IMR-90 (cell line): Measurements from ENCODE around the gene USP31. TPM values are rescaled to one million over a fixed set of nuclear protein-coding genes. Genes with fewer than 3 reads are reported as not detected.

Source experiments
- ATAC-seq: fragments of 200-7000 bp; cut with Tn5 transposase; 2 replicates; pipeline ENCODE4 v1.9.1; 2020; ENCODE audit warnings: low read depth, mild to moderate bottlenecking, moderate library complexity
- BruUV-seq: library from RNA; stranded (reverse); fragments of 400-500 nt; replicated peaks from 2 replicates; lab custom pipeline; 2021; lab: Mats Ljungman, UMichigan
- CTCF ChIA-PET: fragments of 300-600 bp; formaldehyde crosslinking; extraction: SDS; loops from one replicate; lab custom pipeline; 2021; ENCODE audit warnings: antibody characterized with exemption; lab: Yijun Ruan, JAX
- POLR2A ChIA-PET: fragments of 300-600 bp; sonication (Branson Sonifier 250); formaldehyde crosslinking; loops from one replicate; lab custom pipeline; 2022; ENCODE audit warnings: antibody characterized with exemption; ENCODE audit not compliant: unreplicated experiment; lab: Charles Lee
- DNase-seq: peaks from one replicate; pipeline ENCODE4 v3.0.0; 2013
- H2AFZ ChIP-seq: replicated peaks from 2 replicates; pipeline ENCODE3; 2013; ENCODE audit warnings: low read length, mild to moderate bottlenecking; ENCODE audit not compliant: poor library complexity
- H2AK5ac ChIP-seq: 2 replicates; pipeline ENCODE4 v1.6.1; 2013; ENCODE audit warnings: low read depth, low read length, inconsistent platforms
- H2AK9ac ChIP-seq: replicated peaks from 2 replicates; pipeline ENCODE3; 2013; ENCODE audit warnings: mild to moderate bottlenecking, low read depth, low read length, moderate library complexity; ENCODE audit not compliant: poor library complexity
- H2BK120ac ChIP-seq: 2 replicates; pipeline ENCODE4 v1.6.1; 2013; ENCODE audit warnings: low read depth, low read length, inconsistent platforms
- H2BK15ac ChIP-seq: 3 replicates; pipeline ENCODE4 v1.6.1; 2013; ENCODE audit warnings: low read depth, low read length, inconsistent platforms
- H2BK20ac ChIP-seq: 2 replicates; pipeline ENCODE4 v1.6.1; 2013; ENCODE audit warnings: low read depth, mild to moderate bottlenecking, inconsistent platforms, low read length, moderate library complexity
- H2BK5ac ChIP-seq: 2 replicates; pipeline ENCODE4 v1.6.1; 2013; ENCODE audit warnings: mild to moderate bottlenecking, low read depth, low read length, inconsistent platforms; ENCODE audit not compliant: poor library complexity, severe bottlenecking
- H3K14ac ChIP-seq: replicated peaks from 2 replicates; pipeline ENCODE4 v1.6.1; 2013; ENCODE audit warnings: low read depth, low read length, inconsistent platforms
- H3K18ac ChIP-seq: 2 replicates; pipeline ENCODE4 v1.6.1; 2013; ENCODE audit warnings: low read depth, low read length, control low read depth
- H3K23ac ChIP-seq: 2 replicates; pipeline ENCODE4 v1.6.1; 2013; ENCODE audit warnings: low read depth, low read length, inconsistent platforms
- H3K27ac ChIP-seq: 2 replicates; pipeline ENCODE4 v1.5.1; 2013; ENCODE audit warnings: mild to moderate bottlenecking, control low read depth, low read length; ENCODE audit not compliant: insufficient read depth
- H3K27me3 ChIP-seq: 2 replicates; pipeline ENCODE4 v1.6.1; 2013; ENCODE audit warnings: low read length; ENCODE audit not compliant: control insufficient read depth, insufficient read depth
- H3K36me3 ChIP-seq: 2 replicates; pipeline ENCODE4 v1.6.1; 2013; ENCODE audit warnings: low read length, mixed read lengths; ENCODE audit not compliant: control insufficient read depth, insufficient read depth
- H3K4ac ChIP-seq: 2 replicates; pipeline ENCODE4 v1.6.1; 2013; ENCODE audit warnings: low read depth, low read length, inconsistent platforms
- H3K4me1 ChIP-seq: 2 replicates; pipeline ENCODE4 v1.6.1; 2013; ENCODE audit warnings: low read length, mixed read lengths; ENCODE audit not compliant: control insufficient read depth, insufficient read depth
- H3K4me2 ChIP-seq: 2 replicates; pipeline ENCODE4 v1.6.1; 2013; ENCODE audit warnings: low read depth, mild to moderate bottlenecking, control low read depth, low read length, moderate library complexity
- H3K4me3 ChIP-seq: 2 replicates; pipeline ENCODE4 v1.5.1; 2013; ENCODE audit warnings: low read depth, mild to moderate bottlenecking, control low read depth, low read length, moderate library complexity; ENCODE audit not compliant: insufficient read depth
- H3K56ac ChIP-seq: 2 replicates; pipeline ENCODE4 v1.6.1; 2013; ENCODE audit warnings: low read length, inconsistent platforms; ENCODE audit not compliant: insufficient read depth; ENCODE audit errors: extremely low read depth
- H3K79me1 ChIP-seq, 2 experiments: 2 replicates each; pipeline ENCODE4 v1.6.1; 2013; ENCODE audit warnings: low read length in 2 of 2, inconsistent platforms in 1 of 2, low read depth in 1 of 2
- H3K9ac ChIP-seq: 2 replicates; pipeline ENCODE4 v1.6.1; 2013; ENCODE audit warnings: low read depth, low read length, control low read depth
- H3K9me1 ChIP-seq: 2 replicates; pipeline ENCODE4 v1.6.1; 2013; ENCODE audit warnings: low read length, inconsistent platforms; ENCODE audit not compliant: insufficient read depth
- H3K9me3 ChIP-seq: 2 replicates; pipeline ENCODE4 v1.6.1; 2013; ENCODE audit warnings: low read length; ENCODE audit not compliant: control insufficient read depth, insufficient read depth
- H4K20me1 ChIP-seq: 2 replicates; pipeline ENCODE4 v1.6.1; 2013; ENCODE audit warnings: low read length, inconsistent platforms; ENCODE audit not compliant: insufficient read depth
- H4K5ac ChIP-seq: 2 replicates; pipeline ENCODE4 v1.6.1; 2013; ENCODE audit warnings: mild to moderate bottlenecking, low read depth, low read length, control low read depth
- H4K8ac ChIP-seq, 2 experiments: 2 replicates each; pipeline ENCODE4 v1.6.1; 2013; ENCODE audit warnings: low read depth in 2 of 2, low read length in 2 of 2, control low read depth in 1 of 2, inconsistent platforms in 1 of 2
- H4K91ac ChIP-seq: 2 replicates; pipeline ENCODE4 v1.6.1; 2013; ENCODE audit warnings: low read depth, low read length, inconsistent platforms; ENCODE audit not compliant: insufficient read depth
- CEBPB ChIP-seq: IDR thresholded peaks from 2 replicates; pipeline ENCODE4 v1.6.1; 2012; ENCODE audit warnings: low read depth, low read length, improper control_type of control experiment
- CTCF ChIP-seq: conservative IDR thresholded peaks from 2 replicates; pipeline ENCODE4 v1.5.1; 2012; ENCODE audit warnings: mild to moderate bottlenecking, low read depth, low read length, improper control_type of control experiment
- FOS ChIP-seq: fragments of 150-350 bp; IDR thresholded peaks from 2 replicates; pipeline ENCODE4 v1.6.1; 2016; ENCODE audit warnings: low read depth, low read length
- NFE2L2 ChIP-seq: fragments of 150-350 bp; IDR thresholded peaks from 2 replicates; pipeline ENCODE4 v1.6.1; 2016; ENCODE audit warnings: low read depth, mild to moderate bottlenecking, low read length
- POLR2A ChIP-seq: IDR thresholded peaks from 2 replicates; pipeline ENCODE4 v1.6.1; 2012; ENCODE audit warnings: mild to moderate bottlenecking, low read depth, low read length
- RAD21 ChIP-seq: IDR thresholded peaks from 2 replicates; pipeline ENCODE4 v1.6.1; 2012; ENCODE audit warnings: low read length, improper control_type of control experiment
- RCOR1 ChIP-seq: IDR thresholded peaks from 2 replicates; pipeline ENCODE4 v1.6.1; 2012; ENCODE audit warnings: mild to moderate bottlenecking, low read length, improper control_type of control experiment; ENCODE audit not compliant: insufficient replicate concordance
- SMC3 ChIP-seq: fragments of 150-350 bp; IDR thresholded peaks from 2 replicates; pipeline ENCODE4 v1.6.1; 2016; ENCODE audit warnings: low read depth, mild to moderate bottlenecking, antibody characterized with exemption, low read length, moderate library complexity
- USF2 ChIP-seq: fragments of 150-350 bp; IDR thresholded peaks from 2 replicates; pipeline ENCODE4 v1.6.1; 2017; ENCODE audit warnings: mild to moderate bottlenecking, antibody characterized with exemption, low read length, low read depth
- WGBS, 2 experiments: methylation state at CpG; one replicate each; pipeline versions ENCODE4 v1.1.5 to v1.1.7; 2013; ENCODE audit warnings: missing lambda C conversion rate in 2 of 2; ENCODE audit not compliant: insufficient read length in 1 of 2; ENCODE audit errors: extremely low coverage in 2 of 2; 5-methylcytosine and 5-hydroxymethylcytosine counted together
- dilution Hi-C: fragments of 300-500 bp; cut with HindIII; formaldehyde crosslinking; loops from one replicate; pipeline ENCODE4 v1.14.3; 2018; ENCODE audit warnings: low sequenced_read_pairs; ENCODE audit not compliant: unreplicated experiment
- in situ Hi-C: fragments of 300-500 bp; cut with MboI; formaldehyde crosslinking; loops from 3 replicates; pipeline ENCODE4 v1.14.3; 2019; ENCODE audit warnings: low sequenced_read_pairs, inconsistent platforms, mixed read lengths
- intact Hi-C: fragments of 100-400 bp; cut with micrococcal nuclease; formaldehyde crosslinking; loops from 2 replicates; pipeline ENCODE4 v1.10.0; 2022
- polyA plus RNA-seq, 3 experiments: library from polyadenylated mRNA; depleted of rRNA; stranded (reverse); fragments of >200 nt; gene quantifications; 2 replicates each; pipeline ENCODE4 v1.2.3, GENCODE V29; 2012; ENCODE audit warnings: low replicate concordance in 1 of 3
- total RNA-seq: library from RNA; depleted of rRNA; stranded (reverse); fragments of >200 nt; gene quantifications from 2 replicates; pipeline ENCODE4 v1.2.3, GENCODE V29; 2012
- TF ChIP-seq, protein P1 (sequence below): fragments of 150-350 bp; IDR thresholded peaks from 2 replicates; pipeline ENCODE4 v1.6.1; 2016; ENCODE audit warnings: low read depth, mild to moderate bottlenecking, low read length, moderate library complexity, borderline replicate concordance

USP31 gene
- total and polyA plus RNA-seq, 2 of the 4 experiments (the other 2 are of a cell fraction) = 2.9 to 3.4 TPM

GRCh38 chr16:23152386-23153178 is 3.3 kb upstream of the USP31 start:
- no peak overlapping the region for H3K14ac ChIP-seq
- H2AK5ac ChIP-seq = no peak overlapping the region
- BruUV-seq = no TSS peak
- no peak overlapping the region for H4K8ac ChIP-seq
- H4K20me1 ChIP-seq = no peaks in the 10 kb centered on the region
- H3K9ac ChIP-seq = no peak overlapping the region
- H2BK5ac ChIP-seq = no peak overlapping the region
- TF ChIP-seq FOS (no peak), RCOR1 (no peak), CEBPB (no peak), USF2 (no peak), SMC3 (no peak), CTCF (no peak), NFE2L2 (no peak), RAD21 (no peak), POLR2A (no peak)
- TF ChIP-seq, protein P1, sequence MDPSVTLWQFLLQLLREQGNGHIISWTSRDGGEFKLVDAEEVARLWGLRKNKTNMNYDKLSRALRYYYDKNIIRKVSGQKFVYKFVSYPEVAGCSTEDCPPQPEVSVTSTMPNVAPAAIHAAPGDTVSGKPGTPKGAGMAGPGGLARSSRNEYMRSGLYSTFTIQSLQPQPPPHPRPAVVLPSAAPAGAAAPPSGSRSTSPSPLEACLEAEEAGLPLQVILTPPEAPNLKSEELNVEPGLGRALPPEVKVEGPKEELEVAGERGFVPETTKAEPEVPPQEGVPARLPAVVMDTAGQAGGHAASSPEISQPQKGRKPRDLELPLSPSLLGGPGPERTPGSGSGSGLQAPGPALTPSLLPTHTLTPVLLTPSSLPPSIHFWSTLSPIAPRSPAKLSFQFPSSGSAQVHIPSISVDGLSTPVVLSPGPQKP = no peak
- no peak overlapping the region for H2AK9ac ChIP-seq
- H3K27ac ChIP-seq = no peak overlapping the region
- no peak overlapping the region for H4K91ac ChIP-seq
- DNase-seq (no peak), ATAC-seq (no peak)
- H3K56ac ChIP-seq = no peak overlapping the region
- peaks cover 3 to 8% of the 10 kb centered on the region in 2 experiments; a peak in 3 of 4 replicates for H3K79me1 ChIP-seq
- no peak overlapping the region for H3K18ac ChIP-seq
- no peak overlapping the region for H4K5ac ChIP-seq
- 58% methylated on average over 3 of the region's 12 CpGs; no CpG with 5 or more reads in 1 of the 2 experiments for WGBS, 2 experiments
- POLR2A ChIA-PET = interaction anchor here (0.6 kb wide), 1 partner anchor 281 kb away, joined by 3 read pairs; no protein-coding TSS in a partner anchor
- dilution Hi-C loops (no loop called here), in situ Hi-C loops (no loop called here), intact Hi-C loops (no loop called here)
- H3K9me3 ChIP-seq = no peaks in the 10 kb centered on the region
- H2AFZ ChIP-seq = no peak overlapping the region
- H2BK15ac ChIP-seq = no peak overlapping the region
- peaks cover 4% of the 10 kb centered on the region for H3K27me3 ChIP-seq
- H3K4me1 ChIP-seq = peaks cover 3% of the 10 kb centered on the region; the same call in 1 of the 2 replicates
- CTCF ChIA-PET = interaction anchor here (0.6 kb wide), 1 partner anchor 18 kb away, joined by 3 read pairs; no protein-coding TSS in a partner anchor
- H2BK120ac ChIP-seq = no peak overlapping the region
- H3K36me3 ChIP-seq = no peaks in the 10 kb centered on the region
- no peak overlapping the region for H3K4me3 ChIP-seq
- no peak overlapping the region for H3K4ac ChIP-seq
- H3K9me1 ChIP-seq = no peaks in the 10 kb centered on the region
- H3K4me2 ChIP-seq = no peak overlapping the region
- H3K23ac ChIP-seq = no peak overlapping the region
- H2BK20ac ChIP-seq = no peak overlapping the region
